ENCODE data around the gene TMEM269. TPM values are rescaled to one million over a fixed set of nuclear protein-coding genes. Genes with fewer than 3 reads are reported as not detected.
A peak's percentile ranks its signal among the peaks of the same experiment; 100 is the strongest.

TMEM269 gene, protein sequence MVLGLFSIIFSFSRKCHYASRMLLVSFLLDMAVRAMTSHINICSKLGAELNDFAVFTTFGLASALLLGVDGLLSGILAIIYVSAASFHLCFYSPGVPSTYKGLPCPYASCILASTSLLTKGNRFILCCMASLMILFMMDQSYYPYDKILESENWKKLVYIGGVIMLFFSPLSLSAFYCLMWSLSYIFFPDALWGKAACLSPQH
- total RNA-seq (2021) (0.28 and 1.0 TPM in 2 replicates), Bru-seq, nascent RNA (percentile 28 among the genes with signal in this experiment), BruChase-seq, experiment 1, labeled RNA remaining after a 2-hour chase (percentile 49 among the genes with signal in this experiment), BruChase-seq, experiment 2, labeled RNA remaining after a 6-hour chase (percentile 39 among the genes with signal in this experiment)
- long read RNA-seq = 0 reads

DNA sequence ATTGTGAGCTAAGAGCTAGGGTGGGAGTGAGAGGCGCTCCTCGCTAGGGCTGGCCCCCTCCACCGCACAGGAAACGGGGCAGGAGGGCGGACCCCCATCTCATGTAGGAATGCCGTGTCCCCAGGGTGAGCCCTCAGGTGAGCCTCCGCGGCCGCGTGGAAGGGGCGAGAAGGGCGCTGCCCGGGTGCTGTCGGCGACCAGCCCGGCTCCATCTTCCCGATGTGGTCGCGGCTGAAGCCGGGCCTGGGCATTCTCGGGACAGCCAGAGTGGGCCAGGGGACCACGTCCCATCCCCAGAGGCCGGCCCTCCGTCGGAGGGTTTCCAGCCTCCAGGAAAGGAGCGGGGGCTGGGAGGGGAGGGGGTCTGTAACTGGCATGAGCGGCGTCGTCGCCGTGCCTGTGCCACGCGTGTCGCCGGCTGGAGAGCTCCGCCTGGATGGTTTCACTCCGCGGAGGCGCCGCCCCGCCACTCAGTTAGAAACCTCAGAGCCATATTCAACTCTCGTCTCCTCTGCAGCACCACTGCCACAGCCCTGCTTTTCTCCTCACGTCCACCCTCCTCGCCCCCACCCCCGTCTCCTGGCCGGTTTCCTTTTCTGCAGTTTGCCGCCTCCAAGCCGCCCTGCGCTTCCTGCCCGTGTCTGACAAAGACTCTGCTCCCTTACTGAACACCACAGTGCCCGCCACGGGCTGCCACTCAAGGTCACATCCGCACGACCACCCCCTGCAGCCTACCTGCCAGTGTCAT lies at the start of gene TMEM269:
Gene TMEM269 (plus strand): TSS at position 46 of the 748 bp plus-strand sequence. CDS start 4,903 bp downstream, outside the sequence.
- Histone ChIP-seq H2AFZ (no peak within 1 kb of the TSS), H3K9me2 (ENCODE audit: insufficient read depth) (no peaks in the 10 kb centered on the region; the same call in 1 of the 2 replicates), H3K27ac (no peak within 1 kb of the TSS), H3K27me3 (ENCODE audit: insufficient read depth, low read depth) (no peaks in the 10 kb centered on the region), H3K79me2 (ENCODE audit: low read depth) (no peaks in the 10 kb centered on the region), H3K36me3 (ENCODE audit: low read depth) (no peaks in the 10 kb centered on the region), H4K20me1 (ENCODE audit: insufficient read depth) (no peaks in the 10 kb centered on the region), H3K4me2 (no peak within 1 kb of the TSS), H3K4me3 (no peak within 1 kb of the TSS), H3F3A (ENCODE audit: insufficient read depth, low read depth) (no peaks in the 10 kb centered on the region), H3K9me3 (ENCODE audit: insufficient read depth, low read depth) (no peaks in the 10 kb centered on the region), H3K4me1 (replicated peaks; ENCODE audit: insufficient read depth) (no peaks in the 10 kb centered on the region)
- no TSS peak for BruUV-seq (replicated peaks)
- TF ChIP-seq, protein P1, sequence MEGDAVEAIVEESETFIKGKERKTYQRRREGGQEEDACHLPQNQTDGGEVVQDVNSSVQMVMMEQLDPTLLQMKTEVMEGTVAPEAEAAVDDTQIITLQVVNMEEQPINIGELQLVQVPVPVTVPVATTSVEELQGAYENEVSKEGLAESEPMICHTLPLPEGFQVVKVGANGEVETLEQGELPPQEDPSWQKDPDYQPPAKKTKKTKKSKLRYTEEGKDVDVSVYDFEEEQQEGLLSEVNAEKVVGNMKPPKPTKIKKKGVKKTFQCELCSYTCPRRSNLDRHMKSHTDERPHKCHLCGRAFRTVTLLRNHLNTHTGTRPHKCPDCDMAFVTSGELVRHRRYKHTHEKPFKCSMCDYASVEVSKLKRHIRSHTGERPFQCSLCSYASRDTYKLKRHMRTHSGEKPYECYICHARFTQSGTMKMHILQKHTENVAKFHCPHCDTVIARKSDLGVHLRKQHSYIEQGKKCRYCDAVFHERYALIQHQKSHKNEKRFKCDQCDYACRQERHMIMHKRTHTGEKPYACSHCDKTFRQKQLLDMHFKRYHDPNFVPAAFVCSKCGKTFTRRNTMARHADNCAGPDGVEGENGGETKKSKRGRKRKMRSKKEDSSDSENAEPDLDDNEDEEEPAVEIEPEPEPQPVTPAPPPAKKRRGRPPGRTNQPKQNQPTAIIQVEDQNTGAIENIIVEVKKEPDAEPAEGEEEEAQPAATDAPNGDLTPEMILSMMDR (conservative IDR thresholded peaks at IDR 0.05) = no peak
- no peak for TF ChIP-seq EZH2 (IDR thresholded peaks at IDR 0.05; ENCODE audit: low read depth)
- intact Hi-C loops (cut with micrococcal nuclease; ENCODE audit: unreplicated experiment) = no loop called here
- ChIA-PET POLR2A (ENCODE audit: unreplicated experiment) (no interaction called here), CTCF (no interaction called here)
- DNase-seq = no peak

DNA sequence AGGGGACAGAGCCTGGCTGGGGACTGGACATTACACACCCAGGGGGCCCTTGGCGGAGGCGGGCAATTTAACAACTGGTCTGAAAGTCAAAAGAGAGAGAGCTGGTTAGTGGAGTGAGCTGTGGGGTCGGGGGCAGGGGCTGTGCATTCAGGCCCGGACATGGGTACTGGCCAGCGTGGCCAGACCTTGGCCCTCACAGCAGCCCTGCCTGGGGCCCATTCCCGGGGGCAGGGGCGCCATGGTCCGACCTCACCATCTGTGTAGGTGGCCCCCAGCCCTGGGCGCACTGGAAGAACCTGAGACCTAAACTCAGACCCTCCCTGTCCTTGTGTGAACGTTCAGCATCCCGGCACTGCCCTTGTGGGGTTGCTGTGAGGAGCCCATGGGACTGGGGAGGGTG lies 49.7 kb upstream of the TMEM269 start:
- TF ChIP-seq, protein P1 (conservative IDR thresholded peaks at IDR 0.05) = no peak
- no peak for TF ChIP-seq EZH2 (IDR thresholded peaks at IDR 0.05; ENCODE audit: low read depth)
- H3K4me1 ChIP-seq (replicated peaks; ENCODE audit: insufficient read depth) = no peaks in the 10 kb centered on the region
- no peak overlapping the region for H2AFZ ChIP-seq
- no peak overlapping the region for H3K4me3 ChIP-seq
- no peak overlapping the region for H3K4me2 ChIP-seq
- no peaks in the 10 kb centered on the region for H3K9me2 ChIP-seq (ENCODE audit: insufficient read depth)
- no peaks in the 10 kb centered on the region for H3K9me3 ChIP-seq (ENCODE audit: insufficient read depth, low read depth)
- H3K27ac ChIP-seq = no peak overlapping the region
- intact Hi-C loops (cut with micrococcal nuclease; ENCODE audit: unreplicated experiment) = no loop called here
- H3K27me3 ChIP-seq (ENCODE audit: insufficient read depth, low read depth) = no peaks in the 10 kb centered on the region
- H3F3A ChIP-seq (ENCODE audit: insufficient read depth, low read depth) = no peaks in the 10 kb centered on the region
- H4K20me1 ChIP-seq (ENCODE audit: insufficient read depth) = no peaks in the 10 kb centered on the region
- POLR2A ChIA-PET (ENCODE audit: unreplicated experiment) = no interaction called here
- no peaks in the 10 kb centered on the region for H3K36me3 ChIP-seq (ENCODE audit: low read depth)
- CTCF ChIA-PET = no interaction called here
- no TSS peak for BruUV-seq (replicated peaks)
- no peaks in the 10 kb centered on the region for H3K79me2 ChIP-seq (ENCODE audit: low read depth)
- DNase-seq = no peak

DNA sequence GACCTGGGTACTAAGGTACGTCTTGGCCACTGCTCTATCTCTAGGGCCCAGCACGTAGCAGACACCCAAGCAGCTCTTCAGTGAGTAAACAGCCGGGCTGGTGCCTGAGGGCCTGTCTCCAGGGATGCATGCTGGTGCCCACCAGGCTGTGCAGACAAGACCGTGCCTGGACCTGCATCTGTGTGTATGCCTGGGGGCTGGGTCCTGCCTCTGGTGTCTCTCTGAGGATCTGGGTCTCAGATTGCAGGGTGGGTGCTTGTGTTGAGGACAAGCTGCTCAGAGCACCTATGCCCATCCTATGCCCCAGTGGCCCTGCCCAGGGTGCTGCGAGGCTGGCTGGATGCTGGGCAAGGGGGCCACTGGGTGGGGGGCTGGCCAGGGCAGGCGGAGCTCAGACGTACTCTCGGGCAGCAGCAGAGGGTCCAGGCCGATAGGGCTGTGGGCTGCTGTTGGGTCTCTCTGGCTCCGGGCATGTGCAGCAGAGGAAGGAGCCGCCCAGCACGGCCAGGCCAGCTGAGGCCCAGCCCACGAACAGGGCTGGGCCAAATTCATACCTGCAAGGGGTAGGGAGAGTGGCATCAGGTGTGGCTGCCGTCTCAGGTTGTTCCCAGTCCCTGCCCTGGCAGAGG lies 49.2 kb upstream of the TMEM269 start:
- Histone ChIP-seq H3K4me3 (no peak overlapping the region), H3K27ac (no peak overlapping the region), H3K4me1 (replicated peaks; ENCODE audit: insufficient read depth) (no peaks in the 10 kb centered on the region), H3K27me3 (ENCODE audit: insufficient read depth, low read depth) (no peaks in the 10 kb centered on the region), H2AFZ (no peak overlapping the region), H3K4me2 (no peak overlapping the region), H3K36me3 (ENCODE audit: low read depth) (no peaks in the 10 kb centered on the region), H3F3A (ENCODE audit: insufficient read depth, low read depth) (no peaks in the 10 kb centered on the region), H3K79me2 (ENCODE audit: low read depth) (no peaks in the 10 kb centered on the region), H4K20me1 (ENCODE audit: insufficient read depth) (no peaks in the 10 kb centered on the region), H3K9me3 (ENCODE audit: insufficient read depth, low read depth) (no peaks in the 10 kb centered on the region), H3K9me2 (ENCODE audit: insufficient read depth) (no peaks in the 10 kb centered on the region)
- ChIA-PET CTCF (interaction anchor here (0.6 kb wide), 1 partner anchor 52 kb away, joined by 3 read pairs; no protein-coding TSS in a partner anchor), POLR2A (ENCODE audit: unreplicated experiment) (interaction anchor here (0.7 kb wide), 1 partner anchor 76 kb away, joined by 5 read pairs; no protein-coding TSS in a partner anchor)
- intact Hi-C loops (cut with micrococcal nuclease; ENCODE audit: unreplicated experiment) = no loop called here
- TF ChIP-seq, protein P1 (conservative IDR thresholded peaks at IDR 0.05) = no peak
- TF ChIP-seq EZH2 (IDR thresholded peaks at IDR 0.05; ENCODE audit: low read depth) = no peak
- peak in 1 of 2 experiments; percentile 17 for DNase-seq
- BruUV-seq (replicated peaks) = no TSS peak
